NCI-H526 treated with DMSO at 0.1 percent for 48 hours (cell line): Measurements from ENCODE around the gene TNF.

Source experiments
- DNase-seq: peaks from one replicate; lab custom pipeline; 2025; lab: John Stamatoyannopoulos, UW

TNF gene

DNA sequence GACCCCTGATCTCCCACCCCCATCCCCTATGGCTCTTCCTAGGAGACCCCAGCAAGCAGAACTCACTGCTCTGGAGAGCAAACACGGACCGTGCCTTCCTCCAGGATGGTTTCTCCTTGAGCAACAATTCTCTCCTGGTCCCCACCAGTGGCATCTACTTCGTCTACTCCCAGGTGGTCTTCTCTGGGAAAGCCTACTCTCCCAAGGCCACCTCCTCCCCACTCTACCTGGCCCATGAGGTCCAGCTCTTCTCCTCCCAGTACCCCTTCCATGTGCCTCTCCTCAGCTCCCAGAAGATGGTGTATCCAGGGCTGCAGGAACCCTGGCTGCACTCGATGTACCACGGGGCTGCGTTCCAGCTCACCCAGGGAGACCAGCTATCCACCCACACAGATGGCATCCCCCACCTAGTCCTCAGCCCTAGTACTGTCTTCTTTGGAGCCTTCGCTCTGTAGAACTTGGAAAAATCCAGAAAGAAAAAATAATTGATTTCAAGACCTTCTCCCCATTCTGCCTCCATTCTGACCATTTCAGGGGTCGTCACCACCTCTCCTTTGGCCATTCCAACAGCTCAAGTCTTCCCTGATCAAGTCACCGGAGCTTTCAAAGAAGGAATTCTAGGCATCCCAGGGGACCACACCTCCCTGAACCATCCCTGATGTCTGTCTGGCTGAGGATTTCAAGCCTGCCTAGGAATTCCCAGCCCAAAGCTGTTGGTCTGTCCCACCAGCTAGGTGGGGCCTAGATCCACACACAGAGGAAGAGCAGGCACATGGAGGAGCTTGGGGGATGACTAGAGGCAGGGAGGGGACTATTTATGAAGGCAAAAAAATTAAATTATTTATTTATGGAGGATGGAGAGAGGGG, 1.9 kb upstream of the TNF start:
- no peak for DNase-seq

DNA sequence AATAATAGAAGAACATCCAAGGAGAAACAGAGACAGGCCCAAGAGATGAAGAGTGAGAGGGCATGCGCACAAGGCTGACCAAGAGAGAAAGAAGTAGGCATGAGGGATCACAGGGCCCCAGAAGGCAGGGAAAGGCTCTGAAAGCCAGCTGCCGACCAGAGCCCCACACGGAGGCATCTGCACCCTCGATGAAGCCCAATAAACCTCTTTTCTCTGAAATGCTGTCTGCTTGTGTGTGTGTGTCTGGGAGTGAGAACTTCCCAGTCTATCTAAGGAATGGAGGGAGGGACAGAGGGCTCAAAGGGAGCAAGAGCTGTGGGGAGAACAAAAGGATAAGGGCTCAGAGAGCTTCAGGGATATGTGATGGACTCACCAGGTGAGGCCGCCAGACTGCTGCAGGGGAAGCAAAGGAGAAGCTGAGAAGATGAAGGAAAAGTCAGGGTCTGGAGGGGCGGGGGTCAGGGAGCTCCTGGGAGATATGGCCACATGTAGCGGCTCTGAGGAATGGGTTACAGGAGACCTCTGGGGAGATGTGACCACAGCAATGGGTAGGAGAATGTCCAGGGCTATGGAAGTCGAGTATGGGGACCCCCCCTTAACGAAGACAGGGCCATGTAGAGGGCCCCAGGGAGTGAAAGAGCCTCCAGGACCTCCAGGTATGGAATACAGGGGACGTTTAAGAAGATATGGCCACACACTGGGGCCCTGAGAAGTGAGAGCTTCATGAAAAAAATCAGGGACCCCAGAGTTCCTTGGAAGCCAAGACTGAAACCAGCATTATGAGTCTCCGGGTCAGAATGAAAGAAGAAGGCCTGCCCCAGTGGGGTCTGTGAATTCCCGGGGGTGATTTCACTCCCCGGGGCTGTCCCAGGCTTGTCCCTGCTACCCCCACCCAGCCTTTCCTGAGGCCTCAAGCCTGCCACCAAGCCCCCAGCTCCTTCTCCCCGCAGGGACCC, 981 bp upstream of the TNF start:
- DNase-seq, result no peak

DNA sequence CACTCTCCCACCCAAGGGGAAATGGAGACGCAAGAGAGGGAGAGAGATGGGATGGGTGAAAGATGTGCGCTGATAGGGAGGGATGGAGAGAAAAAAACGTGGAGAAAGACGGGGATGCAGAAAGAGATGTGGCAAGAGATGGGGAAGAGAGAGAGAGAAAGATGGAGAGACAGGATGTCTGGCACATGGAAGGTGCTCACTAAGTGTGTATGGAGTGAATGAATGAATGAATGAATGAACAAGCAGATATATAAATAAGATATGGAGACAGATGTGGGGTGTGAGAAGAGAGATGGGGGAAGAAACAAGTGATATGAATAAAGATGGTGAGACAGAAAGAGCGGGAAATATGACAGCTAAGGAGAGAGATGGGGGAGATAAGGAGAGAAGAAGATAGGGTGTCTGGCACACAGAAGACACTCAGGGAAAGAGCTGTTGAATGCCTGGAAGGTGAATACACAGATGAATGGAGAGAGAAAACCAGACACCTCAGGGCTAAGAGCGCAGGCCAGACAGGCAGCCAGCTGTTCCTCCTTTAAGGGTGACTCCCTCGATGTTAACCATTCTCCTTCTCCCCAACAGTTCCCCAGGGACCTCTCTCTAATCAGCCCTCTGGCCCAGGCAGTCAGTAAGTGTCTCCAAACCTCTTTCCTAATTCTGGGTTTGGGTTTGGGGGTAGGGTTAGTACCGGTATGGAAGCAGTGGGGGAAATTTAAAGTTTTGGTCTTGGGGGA, 754 bp downstream of the TNF start:
- no peak for DNase-seq

DNA sequence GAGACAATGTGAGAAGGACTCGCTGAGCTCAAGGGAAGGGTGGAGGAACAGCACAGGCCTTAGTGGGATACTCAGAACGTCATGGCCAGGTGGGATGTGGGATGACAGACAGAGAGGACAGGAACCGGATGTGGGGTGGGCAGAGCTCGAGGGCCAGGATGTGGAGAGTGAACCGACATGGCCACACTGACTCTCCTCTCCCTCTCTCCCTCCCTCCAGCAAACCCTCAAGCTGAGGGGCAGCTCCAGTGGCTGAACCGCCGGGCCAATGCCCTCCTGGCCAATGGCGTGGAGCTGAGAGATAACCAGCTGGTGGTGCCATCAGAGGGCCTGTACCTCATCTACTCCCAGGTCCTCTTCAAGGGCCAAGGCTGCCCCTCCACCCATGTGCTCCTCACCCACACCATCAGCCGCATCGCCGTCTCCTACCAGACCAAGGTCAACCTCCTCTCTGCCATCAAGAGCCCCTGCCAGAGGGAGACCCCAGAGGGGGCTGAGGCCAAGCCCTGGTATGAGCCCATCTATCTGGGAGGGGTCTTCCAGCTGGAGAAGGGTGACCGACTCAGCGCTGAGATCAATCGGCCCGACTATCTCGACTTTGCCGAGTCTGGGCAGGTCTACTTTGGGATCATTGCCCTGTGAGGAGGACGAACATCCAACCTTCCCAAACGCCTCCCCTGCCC, 1.7 kb downstream of the TNF start:
- no peak for DNase-seq

DNA sequence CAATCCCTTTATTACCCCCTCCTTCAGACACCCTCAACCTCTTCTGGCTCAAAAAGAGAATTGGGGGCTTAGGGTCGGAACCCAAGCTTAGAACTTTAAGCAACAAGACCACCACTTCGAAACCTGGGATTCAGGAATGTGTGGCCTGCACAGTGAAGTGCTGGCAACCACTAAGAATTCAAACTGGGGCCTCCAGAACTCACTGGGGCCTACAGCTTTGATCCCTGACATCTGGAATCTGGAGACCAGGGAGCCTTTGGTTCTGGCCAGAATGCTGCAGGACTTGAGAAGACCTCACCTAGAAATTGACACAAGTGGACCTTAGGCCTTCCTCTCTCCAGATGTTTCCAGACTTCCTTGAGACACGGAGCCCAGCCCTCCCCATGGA, 2.2 kb downstream of the TNF start:
- DNase-seq, result no peak

DNA sequence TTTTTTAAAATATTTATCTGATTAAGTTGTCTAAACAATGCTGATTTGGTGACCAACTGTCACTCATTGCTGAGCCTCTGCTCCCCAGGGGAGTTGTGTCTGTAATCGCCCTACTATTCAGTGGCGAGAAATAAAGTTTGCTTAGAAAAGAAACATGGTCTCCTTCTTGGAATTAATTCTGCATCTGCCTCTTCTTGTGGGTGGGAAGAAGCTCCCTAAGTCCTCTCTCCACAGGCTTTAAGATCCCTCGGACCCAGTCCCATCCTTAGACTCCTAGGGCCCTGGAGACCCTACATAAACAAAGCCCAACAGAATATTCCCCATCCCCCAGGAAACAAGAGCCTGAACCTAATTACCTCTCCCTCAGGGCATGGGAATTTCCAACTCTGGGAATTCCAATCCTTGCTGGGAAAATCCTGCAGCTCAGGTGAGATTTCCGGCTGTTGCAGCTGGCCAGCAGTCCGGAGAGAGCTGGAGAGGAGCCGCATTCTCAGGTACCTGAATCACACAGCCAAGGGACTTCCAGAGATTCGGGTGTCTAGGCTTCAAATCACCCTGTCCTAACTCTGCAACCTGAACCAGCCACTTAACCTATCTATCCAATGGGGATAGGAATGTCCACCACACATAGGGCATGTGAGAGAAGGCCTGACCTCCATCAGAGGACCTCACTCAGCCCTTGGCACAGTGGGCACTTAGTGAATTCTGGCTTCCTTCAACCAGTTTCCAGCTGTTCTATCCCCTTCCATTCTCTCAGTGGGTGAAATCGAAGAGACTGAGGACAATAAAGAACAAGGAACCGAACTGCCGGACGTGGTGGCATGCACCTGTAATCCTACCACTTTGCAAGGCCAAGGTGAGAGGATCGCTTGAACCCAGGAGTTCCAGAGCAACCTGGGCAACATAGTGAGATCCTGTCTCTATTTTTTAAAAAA, 3.1 kb downstream of the TNF start:
- DNase-seq, result no peak

DNA sequence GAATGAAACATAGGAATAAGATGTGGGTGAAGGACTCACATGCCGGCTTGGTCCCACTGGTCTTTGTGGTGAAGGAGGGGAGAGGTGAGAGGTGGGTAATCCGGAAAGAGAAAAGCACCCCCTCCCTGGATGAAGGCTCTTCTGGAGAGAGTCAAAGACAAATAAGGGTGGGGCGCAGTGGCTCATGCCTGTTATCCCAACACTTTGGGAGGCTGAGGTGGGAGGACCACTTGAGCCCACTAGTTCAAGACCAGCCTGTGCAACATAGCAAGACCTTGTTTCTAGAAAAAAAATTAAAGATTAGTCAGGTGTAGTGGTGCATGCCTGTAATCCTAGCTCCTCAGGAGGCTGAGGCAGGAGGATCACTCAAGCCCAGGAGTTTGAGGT, 3.7 kb downstream of the TNF start:
- no peak for DNase-seq

DNA sequence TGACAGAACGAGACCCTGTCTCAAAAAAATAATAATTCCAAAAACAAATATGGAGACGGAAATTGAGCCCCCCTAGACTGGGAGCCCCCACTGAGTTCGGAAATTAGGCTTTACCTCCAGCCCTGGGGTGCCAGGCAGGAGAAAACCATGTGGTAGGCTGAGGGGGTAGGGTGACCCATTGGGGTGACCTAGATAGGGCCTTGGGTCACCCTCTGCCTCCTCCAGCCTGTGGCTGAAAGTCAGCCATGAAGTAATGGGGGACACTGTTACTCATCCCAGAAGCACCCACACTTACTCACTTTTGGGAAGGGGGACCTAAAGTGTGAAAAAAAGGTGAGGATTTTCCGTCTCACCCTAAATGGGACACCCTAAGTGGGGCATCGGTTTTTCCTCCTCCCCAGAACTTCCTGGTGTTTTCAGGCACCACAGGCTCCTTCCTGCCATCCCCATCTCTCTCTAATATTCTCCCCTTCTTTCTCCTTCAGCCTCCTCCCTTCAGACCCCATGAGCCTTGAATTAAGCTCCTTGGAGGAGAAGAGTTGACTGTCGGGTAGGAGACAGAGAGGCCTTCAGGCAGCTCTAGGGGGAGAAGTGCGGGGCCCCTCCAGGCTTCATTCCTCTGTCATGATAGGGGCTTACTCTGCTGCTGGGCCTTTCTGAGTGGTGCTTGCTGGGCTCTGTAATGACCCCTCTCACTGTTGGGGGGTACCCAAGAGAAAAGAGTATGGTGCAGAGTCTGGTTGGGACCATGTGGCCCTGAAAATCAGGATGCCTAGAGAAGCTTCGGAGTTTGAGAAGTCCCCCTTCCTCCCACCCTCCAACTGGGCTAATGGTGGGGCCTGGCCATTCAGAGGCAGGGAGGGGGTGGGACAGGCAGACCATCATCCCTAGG, 4.4 kb downstream of the TNF start:
- DNase-seq, result no peak

DNA sequence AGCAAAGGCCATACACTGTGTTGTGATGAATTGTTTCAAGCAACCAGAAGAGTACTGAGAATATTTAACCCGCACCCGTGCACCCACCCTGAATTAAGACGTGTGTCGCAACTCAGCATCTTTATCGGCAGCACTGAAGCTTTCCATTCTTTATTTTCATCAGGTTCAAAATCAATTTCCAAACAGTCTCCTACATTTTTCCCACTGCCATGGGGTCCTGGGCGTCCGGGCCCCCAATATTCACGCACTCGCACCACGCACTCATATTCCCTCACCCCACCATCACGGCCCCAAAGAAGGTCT, 5.0 kb downstream of the TNF start:
- DNase-seq, result no peak

DNA sequence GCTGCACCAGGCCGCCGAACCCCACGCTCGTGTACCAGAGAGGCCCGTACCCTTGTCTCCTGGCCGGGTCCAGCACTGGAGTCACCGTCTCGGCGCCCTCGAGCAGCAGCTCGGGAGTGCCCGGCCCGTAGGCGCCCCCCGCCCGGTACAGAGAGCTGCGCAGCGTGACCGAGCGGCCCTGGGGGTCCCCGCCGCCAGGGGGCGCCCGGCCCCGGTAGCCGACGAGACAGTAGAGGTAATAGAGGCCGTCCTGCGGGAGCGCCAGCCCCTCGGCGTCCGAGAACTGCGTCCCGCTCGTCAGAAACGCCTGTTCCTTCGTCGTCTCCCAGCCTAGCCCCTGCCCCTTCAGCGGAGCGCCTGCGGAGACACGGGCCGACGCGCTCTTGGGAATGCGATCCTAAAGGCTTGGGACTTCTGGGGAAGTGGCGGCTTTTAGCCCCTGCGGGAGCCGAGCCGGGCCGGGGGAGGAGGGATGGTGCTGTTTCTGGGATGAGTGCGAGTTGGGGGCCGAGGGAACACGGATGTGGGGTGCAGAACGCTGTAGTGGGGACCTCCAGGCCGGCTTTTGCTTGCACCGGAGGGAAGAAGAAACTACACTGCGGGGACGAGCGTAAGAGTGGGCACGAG, 5.6 kb downstream of the TNF start:
- DNase-seq, result peak; percentile 56

DNA sequence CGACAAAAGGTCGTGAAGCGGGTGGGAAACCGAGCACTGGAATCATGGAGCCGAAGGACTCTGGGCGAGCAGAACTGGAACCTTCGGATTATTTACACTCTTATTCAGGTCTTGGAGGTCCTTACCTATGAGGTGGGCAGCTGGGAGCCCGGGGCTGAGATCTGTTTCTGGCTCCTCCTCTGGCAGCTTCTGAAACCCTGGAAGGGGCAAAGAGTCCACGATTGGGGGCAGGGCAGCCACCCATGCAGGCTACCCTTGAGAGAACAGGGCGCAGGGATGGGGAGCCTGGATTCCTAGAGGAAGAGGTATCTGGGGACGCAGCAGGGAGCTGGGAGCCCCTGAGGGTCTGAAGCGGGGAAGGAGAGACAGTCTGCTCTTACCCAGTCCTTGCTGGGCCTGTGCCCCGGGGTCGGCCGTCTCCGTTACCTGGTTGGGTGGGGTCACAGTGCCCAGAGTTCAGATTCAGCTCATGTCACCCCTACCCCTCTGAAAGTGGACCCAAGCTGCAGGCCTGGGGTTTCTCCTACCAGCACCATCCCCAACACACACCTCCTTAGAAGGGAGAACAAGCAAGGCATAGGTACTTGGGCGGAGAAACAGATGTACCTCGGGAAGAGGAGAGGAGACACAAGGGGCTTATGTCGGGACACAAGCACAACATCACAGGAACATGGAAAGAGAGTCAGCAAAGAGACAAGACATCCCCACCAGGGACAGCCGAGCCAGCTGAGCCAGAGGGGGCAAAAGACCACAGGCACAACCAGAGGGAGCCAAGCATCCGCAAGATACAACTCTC, 6.3 kb downstream of the TNF start:
- no peak for DNase-seq

DNA sequence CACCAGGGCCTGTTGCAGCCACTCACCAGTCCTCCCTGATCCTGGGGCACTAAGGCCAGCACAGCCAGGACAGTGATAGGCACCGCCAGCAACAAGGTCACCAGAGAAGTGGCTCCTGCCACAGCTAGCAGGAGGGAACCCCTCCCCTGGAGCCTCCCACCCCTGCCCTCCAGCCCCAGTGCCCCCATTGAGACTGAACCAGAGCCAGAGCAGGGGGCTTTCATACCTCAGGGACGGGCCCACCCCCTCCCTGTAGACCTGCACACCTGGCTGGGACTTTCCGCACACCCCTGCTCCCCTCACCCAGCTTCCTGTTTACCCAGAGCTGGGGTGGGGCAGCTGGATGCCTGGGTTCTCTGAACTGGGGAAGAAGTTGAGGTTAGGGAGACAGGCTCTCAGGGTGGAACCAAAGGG, 6.9 kb downstream of the TNF start, which contains the start of gene LTB:
TSS of gene LTB (minus strand) at position 195 of the 414 bp plus-strand sequence. CDS start at position 188, 7 bp downstream.
- DNase-seq, result no peak

DNA sequence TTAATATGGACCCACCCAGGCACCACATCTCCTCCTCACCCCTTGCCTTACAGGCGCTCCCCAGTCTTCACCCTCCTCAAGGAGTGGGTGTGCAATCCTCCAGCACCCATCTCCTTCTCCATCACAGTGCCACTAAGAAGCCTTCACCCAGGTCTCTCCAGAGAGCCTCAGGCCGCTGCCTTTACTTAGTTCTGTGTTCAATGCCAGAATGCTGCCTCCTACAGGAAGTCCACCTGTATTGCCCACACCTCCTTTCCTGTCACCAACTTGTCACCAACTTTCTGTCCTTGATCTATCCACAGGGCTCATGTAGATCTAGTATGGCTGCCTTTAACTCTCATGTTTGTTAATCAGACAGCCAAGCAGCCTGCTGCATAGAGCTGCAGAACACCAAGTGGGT, 10.1 kb downstream of the TNF start:
- no peak for DNase-seq

DNA sequence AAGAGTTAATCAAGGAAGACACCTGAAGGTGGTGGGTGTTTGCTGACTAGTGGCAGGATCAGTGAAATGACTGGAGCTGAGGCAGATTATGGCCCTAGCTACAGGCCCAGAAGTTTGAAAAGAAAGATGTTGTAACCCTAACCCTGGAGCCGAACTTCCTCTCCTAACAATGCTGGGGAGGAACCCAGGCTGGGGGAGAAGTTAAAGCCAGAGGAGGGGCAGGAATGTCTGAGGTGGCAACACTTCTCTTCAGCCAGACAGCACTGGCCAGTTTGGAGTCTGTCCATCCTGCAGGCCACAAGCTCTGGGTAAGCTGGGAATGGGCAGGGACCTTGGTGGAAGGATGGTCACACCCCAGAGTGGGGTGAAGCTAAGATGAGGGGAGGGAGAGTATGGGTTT, 10.6 kb downstream of the TNF start, which contains the start of gene LST1:
TSS of gene LST1 (plus strand) at position 270 of the 400 bp plus-strand sequence. CDS start 1,023 bp downstream, outside the sequence.
- DNase-seq, result no peak

DNA sequence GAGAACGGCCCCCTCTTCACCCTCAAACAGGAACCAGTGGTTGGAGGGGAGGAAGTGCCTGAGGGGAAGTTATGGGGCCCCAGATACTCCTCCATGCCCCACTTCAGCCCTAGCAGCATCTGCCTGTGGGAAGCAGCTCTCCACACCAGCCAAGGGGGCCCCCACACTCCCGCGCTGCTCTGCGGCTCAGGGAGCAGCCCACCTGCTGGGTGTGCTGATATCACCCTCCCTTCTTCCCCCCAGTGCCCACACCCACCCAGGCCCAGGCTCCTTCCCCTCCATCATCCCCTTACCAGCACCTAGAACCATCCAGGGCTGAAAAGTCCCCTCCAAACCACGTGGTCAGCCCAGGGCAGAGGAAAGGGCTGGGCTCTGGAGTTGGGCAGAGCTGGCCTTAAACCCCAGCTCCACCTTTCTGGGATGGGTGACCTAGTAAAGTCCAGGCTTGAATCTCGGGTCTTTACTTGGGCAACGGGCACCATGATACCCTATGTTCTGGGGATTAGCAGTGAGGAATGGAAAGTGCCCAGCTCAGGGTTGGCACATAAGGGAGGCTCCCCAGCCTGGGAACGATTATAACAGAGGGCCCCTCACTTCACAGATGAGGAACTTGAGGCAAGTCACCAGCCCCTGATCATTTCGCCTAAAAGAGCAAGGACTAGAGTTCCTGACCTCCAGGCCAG, 11.4 kb downstream of the TNF start:
- no peak for DNase-seq

DNA sequence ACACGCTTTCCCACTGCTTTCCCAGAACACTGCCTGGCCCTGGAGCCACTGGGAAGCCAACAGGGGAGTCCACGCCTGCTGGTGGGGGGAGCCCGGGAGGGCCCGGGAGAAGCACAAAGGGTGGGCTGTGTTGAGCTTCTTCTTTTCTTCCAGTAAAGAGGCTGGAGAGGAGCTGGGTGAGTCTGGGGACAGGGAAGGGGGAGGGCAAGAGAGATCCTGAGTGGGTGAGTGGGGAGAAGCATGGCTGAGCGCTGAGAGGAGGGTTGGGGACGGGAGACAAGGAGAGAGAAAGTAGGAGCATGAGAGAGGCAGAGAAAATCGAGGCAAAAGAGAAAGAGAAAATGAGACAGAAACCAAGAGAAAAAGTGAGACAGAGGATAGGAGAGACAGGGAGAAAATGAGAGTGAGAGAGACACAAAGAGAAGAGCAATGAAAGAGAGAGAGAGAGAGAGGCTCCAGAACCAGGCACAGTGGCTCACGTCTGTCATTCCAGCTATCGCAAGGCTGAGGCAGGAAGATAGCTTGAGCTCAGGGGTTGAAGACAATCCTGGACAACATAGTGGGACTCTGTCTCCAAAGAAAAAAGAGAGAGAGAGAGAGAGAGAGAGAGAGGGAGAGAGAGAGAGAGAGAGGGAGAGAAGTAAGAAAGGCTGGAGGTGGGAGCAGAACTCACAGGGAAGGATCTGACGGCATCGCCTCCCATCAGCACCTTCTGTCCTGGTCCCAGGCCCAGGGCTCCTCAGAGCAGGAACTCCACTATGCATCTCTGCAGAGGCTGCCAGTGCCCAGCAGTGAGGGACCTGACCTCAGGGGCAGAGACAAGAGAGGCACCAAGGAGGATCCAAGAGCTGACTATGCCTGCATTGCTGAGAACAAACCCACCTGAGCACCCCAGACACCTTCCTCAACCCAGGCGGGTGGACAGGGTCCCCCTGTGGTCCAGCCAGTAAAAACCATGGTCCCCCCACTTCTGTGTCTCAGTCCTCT, 12.7 kb downstream of the TNF start:
- no peak for DNase-seq
